Neuronal stem cell (in vitro differentiated cells): ENCODE measurements around the gene RPRD1A.

Experiments
- DNase-seq: peaks from one replicate; pipeline ENCODE4 v3.0.0-alpha.2; 2013; ENCODE audit warnings: low spot score
- H2AFZ ChIP-seq: one replicate; pipeline ENCODE4 v1.6.1; 2013; ENCODE audit warnings: mild to moderate bottlenecking, low read length, inconsistent platforms
- H2AK5ac ChIP-seq: 2 replicates; pipeline ENCODE4 v1.6.1; 2013; ENCODE audit warnings: low read depth, mild to moderate bottlenecking, inconsistent platforms, low read length, moderate library complexity, mixed read lengths
- H2BK120ac ChIP-seq: 2 replicates; pipeline ENCODE4 v1.6.1; 2013; ENCODE audit warnings: low read depth, mild to moderate bottlenecking, inconsistent platforms, low read length, moderate library complexity, mixed read lengths
- H2BK12ac ChIP-seq: one replicate; pipeline ENCODE4 v1.6.1; 2013; ENCODE audit warnings: low read length, inconsistent platforms
- H2BK15ac ChIP-seq: 2 replicates; pipeline ENCODE4 v1.6.1; 2013; ENCODE audit warnings: mild to moderate bottlenecking, low read length, inconsistent platforms, mixed read lengths
- H2BK5ac ChIP-seq: one replicate; pipeline ENCODE4 v1.6.1; 2013; ENCODE audit warnings: inconsistent platforms, mild to moderate bottlenecking, low read length, moderate library complexity
- H3K14ac ChIP-seq: one replicate; pipeline ENCODE4 v1.6.1; 2013; ENCODE audit warnings: low read length, inconsistent platforms
- H3K18ac ChIP-seq: 2 replicates; pipeline ENCODE4 v1.6.1; 2013; ENCODE audit warnings: low read length, inconsistent platforms
- H3K23ac ChIP-seq: 2 replicates; pipeline ENCODE4 v1.6.1; 2013; ENCODE audit warnings: low read depth, mild to moderate bottlenecking, mixed read lengths, low read length, inconsistent platforms; ENCODE audit not compliant: poor library complexity
- H3K27ac ChIP-seq: replicated peaks from 3 replicates; pipeline ENCODE4 v1.5.1; 2013; ENCODE audit warnings: low read length, inconsistent platforms
- H3K27me3 ChIP-seq, 3 experiments: 2 replicates each; pipeline ENCODE4 v1.6.1; 2013; ENCODE audit warnings: low read length in 3 of 3, mild to moderate bottlenecking in 2 of 3, inconsistent platforms in 1 of 3, low read depth in 1 of 3, mixed read lengths in 1 of 3, moderate library complexity in 1 of 3; ENCODE audit not compliant: control insufficient read depth in 3 of 3, insufficient read depth in 3 of 3
- H3K36me3 ChIP-seq, 2 donors: replicated peaks in 1 of 2; 2 replicates each; pipeline ENCODE4 v1.6.1; 2013; ENCODE audit warnings: low read length in 2 of 2; ENCODE audit not compliant: control insufficient read depth in 2 of 2, insufficient read depth in 2 of 2
- H3K4ac ChIP-seq: 2 replicates; pipeline ENCODE4 v1.6.1; 2013; ENCODE audit warnings: inconsistent platforms, mild to moderate bottlenecking, low read length, moderate library complexity
- H3K4me1 ChIP-seq, 2 donors: 1 replicate in 1 of 2; 2 replicates in 1 of 2; pipeline ENCODE4 v1.6.1; 2013; ENCODE audit warnings: low read length in 2 of 2, low read depth in 1 of 2; ENCODE audit not compliant: control insufficient read depth in 2 of 2, insufficient read depth in 1 of 2
- H3K4me2 ChIP-seq: one replicate; pipeline ENCODE4 v1.6.1; 2013; ENCODE audit warnings: mild to moderate bottlenecking, low read length, inconsistent platforms; ENCODE audit not compliant: insufficient read depth, poor library complexity, severe bottlenecking
- H3K4me3 ChIP-seq, 2 donors: 2 replicates each; pipeline ENCODE4 v1.5.1; 2013; ENCODE audit warnings: low read length in 2 of 2, mild to moderate bottlenecking in 2 of 2, inconsistent platforms in 1 of 2, moderate library complexity in 1 of 2
- H3K79me1 ChIP-seq: one replicate; pipeline ENCODE4 v1.6.1; 2013; ENCODE audit warnings: low read depth, mild to moderate bottlenecking, inconsistent platforms, low read length, moderate library complexity
- H3K9ac ChIP-seq: one replicate; pipeline ENCODE4 v1.6.1; 2013; ENCODE audit warnings: mild to moderate bottlenecking, low read depth, low read length, inconsistent platforms; ENCODE audit not compliant: poor library complexity
- H3K9me3 ChIP-seq, 2 donors: replicated peaks in 1 of 2; 2 replicates each; pipeline versions ENCODE3 to v1.6.1; 2013; ENCODE audit warnings: low read length in 2 of 2, mild to moderate bottlenecking in 2 of 2, inconsistent platforms in 1 of 2, low read depth in 1 of 2, mixed read lengths in 1 of 2, moderate library complexity in 1 of 2; ENCODE audit not compliant: control insufficient read depth in 2 of 2, insufficient read depth in 1 of 2
- H4K8ac ChIP-seq: one replicate; pipeline ENCODE4 v1.6.1; 2013; ENCODE audit warnings: low read depth, mild to moderate bottlenecking, inconsistent platforms, low read length, moderate library complexity
- H4K91ac ChIP-seq: one replicate; pipeline ENCODE4 v1.6.1; 2013; ENCODE audit warnings: low read length, low read depth, mild to moderate bottlenecking, inconsistent platforms; ENCODE audit not compliant: poor library complexity
- WGBS, 2 donors: extraction: QIAGEN DNeasy Blood & Tissue Kit; methylation state at CpG; one replicate each; pipeline ENCODE4 v1.1.7; 2013; ENCODE audit warnings: missing lambda C conversion rate in 2 of 2, mixed read lengths in 1 of 2; ENCODE audit not compliant: insufficient read length in 2 of 2, insufficient replicate concordance in 1 of 2; ENCODE audit errors: extremely low coverage in 2 of 2; 5-methylcytosine and 5-hydroxymethylcytosine counted together

Gene RPRD1A

DNA sequence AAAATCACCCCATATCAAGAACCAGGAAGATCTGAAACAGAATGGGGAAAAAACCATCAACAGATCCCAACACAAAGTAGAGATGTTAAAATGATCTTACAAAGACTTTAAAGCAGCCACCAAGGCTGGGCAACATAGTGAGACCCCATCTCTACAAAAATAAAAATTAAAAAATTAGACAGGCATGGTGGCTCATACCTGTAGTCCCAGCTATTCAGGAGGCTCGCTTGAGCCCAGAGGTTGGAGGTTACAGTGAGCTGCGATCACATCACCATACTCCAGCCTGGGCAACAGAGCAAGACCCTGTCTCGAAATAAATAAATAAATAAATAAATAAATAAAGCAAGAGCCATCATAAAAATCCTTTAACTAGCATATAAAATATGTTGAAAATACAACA, 20.5 kb downstream of the RPRD1A start:
- no CpG with 5 or more reads among the region's 3 CpGs for WGBS, 2 donors
- Histone ChIP-seq H3K4me1 (no peaks in the 10 kb centered on the region), H2BK12ac (no peak overlapping the region), H4K91ac (no peak overlapping the region), H3K27me3 (no peaks in the 10 kb centered on the region), H4K8ac (no peak overlapping the region), H3K4ac (no peak overlapping the region), H3K23ac (no peak overlapping the region), H3K4me2 (no peak overlapping the region), H2BK5ac (no peak overlapping the region), H2AK5ac (no peak overlapping the region), H3K4me3 (no peak overlapping the region), H3K79me1 (peaks cover 5% of the 10 kb centered on the region), H3K9ac (no peak overlapping the region), H3K9me3 (peaks cover 1 to 34% of the 10 kb centered on the region in 2 donors), H3K14ac (no peak overlapping the region), H3K18ac (no peak overlapping the region), H2BK120ac (no peak overlapping the region), H3K27ac (no peak overlapping the region), H2BK15ac (no peak overlapping the region), H2AFZ (no peak overlapping the region), H3K36me3 (no peaks in the 10 kb centered on the region)
- DNase-seq, result no peak

GRCh38 chr18:36045241-36045991, 21.9 kb downstream of the RPRD1A start:
- H2AK5ac ChIP-seq, result no peak overlapping the region
- H3K79me1 ChIP-seq, result peaks cover 5% of the 10 kb centered on the region
- no peak overlapping the region for H3K27ac ChIP-seq
- no peaks in the 10 kb centered on the region for H3K27me3 ChIP-seq
- no peak overlapping the region for H3K4ac ChIP-seq
- no peak overlapping the region for H3K4me2 ChIP-seq
- H3K18ac ChIP-seq, result no peak overlapping the region
- H2BK5ac ChIP-seq, result no peak overlapping the region
- no peak overlapping the region for H3K9ac ChIP-seq
- no peak overlapping the region for H3K4me3 ChIP-seq
- H2BK12ac ChIP-seq, result no peak overlapping the region
- no peak overlapping the region for H2AFZ ChIP-seq
- H3K4me1 ChIP-seq, result no peaks in the 10 kb centered on the region
- no peak overlapping the region for H3K23ac ChIP-seq
- no peak overlapping the region for H2BK15ac ChIP-seq
- peaks cover 0 to 2% of the 10 kb centered on the region in 2 donors for H3K36me3 ChIP-seq
- H2BK120ac ChIP-seq, result no peak overlapping the region
- DNase-seq, result no peak
- no peak overlapping the region for H4K8ac ChIP-seq
- no CpG with 5 or more reads among the region's 3 CpGs for WGBS, 2 donors
- peaks cover 1 to 24% of the 10 kb centered on the region in 2 donors for H3K9me3 ChIP-seq
- no peak overlapping the region for H4K91ac ChIP-seq
- no peak overlapping the region for H3K14ac ChIP-seq

GRCh38 chr18:36043153-36043552, 24.2 kb downstream of the RPRD1A start:
- no peak overlapping the region for H3K27ac ChIP-seq
- peaks cover 0 to 3% (median 0%) of the 10 kb centered on the region in 3 experiments for H3K27me3 ChIP-seq
- no peak overlapping the region for H2BK120ac ChIP-seq
- H2BK5ac ChIP-seq, result no peak overlapping the region
- H3K4me1 ChIP-seq, result no peaks in the 10 kb centered on the region
- H3K9ac ChIP-seq, result no peak overlapping the region
- H3K4me3 ChIP-seq, result no peak overlapping the region
- peaks cover 5 to 10% of the 10 kb centered on the region in 2 donors for H3K36me3 ChIP-seq
- no peak for DNase-seq
- peaks cover 4% of the 10 kb centered on the region for H3K79me1 ChIP-seq
- H3K14ac ChIP-seq, result no peak overlapping the region
- no CpG with 5 or more reads among the region's 1 CpG for WGBS, 2 donors
- no peak overlapping the region for H2AFZ ChIP-seq
- no peak overlapping the region for H2BK15ac ChIP-seq
- H3K23ac ChIP-seq, result no peak overlapping the region
- H4K91ac ChIP-seq, result no peak overlapping the region
- no peak overlapping the region for H2AK5ac ChIP-seq
- H3K4me2 ChIP-seq, result no peak overlapping the region
- H3K9me3 ChIP-seq, result peaks cover 6 to 29% of the 10 kb centered on the region in 2 donors
- no peak overlapping the region for H3K18ac ChIP-seq
- no peak overlapping the region for H2BK12ac ChIP-seq
- no peak overlapping the region for H3K4ac ChIP-seq
- no peak overlapping the region for H4K8ac ChIP-seq

DNA sequence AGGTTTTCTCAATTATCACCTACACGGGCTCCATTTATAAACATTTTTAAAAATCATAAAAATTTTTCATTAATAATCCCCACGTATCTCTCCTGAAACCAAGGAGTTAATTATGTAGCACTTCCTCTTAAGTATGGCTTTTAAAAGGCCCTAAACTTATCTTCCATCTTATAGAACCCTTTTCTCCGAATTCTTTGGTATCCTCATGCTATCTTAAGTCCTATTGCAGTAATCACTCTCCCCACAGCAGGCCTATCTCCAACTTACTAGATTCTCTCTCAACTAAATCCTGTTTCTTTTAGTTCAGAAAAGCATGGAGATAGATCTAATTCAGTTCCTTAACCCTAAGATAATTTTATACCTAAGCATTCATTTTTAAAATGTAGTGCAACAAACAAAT, 26.2 kb downstream of the RPRD1A start:
- no peak overlapping the region for H3K4ac ChIP-seq
- WGBS, 2 donors, result 100% methylated on average over 2 of the region's 3 CpGs; no CpG with 5 or more reads in 1 of the 2 donors
- no peak overlapping the region for H2BK5ac ChIP-seq
- H3K18ac ChIP-seq, result no peak overlapping the region
- H3K27me3 ChIP-seq, result peaks cover 0 to 3% (median 0%) of the 10 kb centered on the region in 3 experiments
- no peak overlapping the region for H4K8ac ChIP-seq
- H3K4me1 ChIP-seq, result no peaks in the 10 kb centered on the region
- H2AFZ ChIP-seq, result no peak overlapping the region
- H3K36me3 ChIP-seq, result peaks cover 5 to 14% of the 10 kb centered on the region in 2 donors
- no peak overlapping the region for H3K14ac ChIP-seq
- no peak overlapping the region for H2BK120ac ChIP-seq
- peaks cover 8 to 23% of the 10 kb centered on the region in 2 donors for H3K9me3 ChIP-seq
- H3K4me3 ChIP-seq, result no peak overlapping the region
- no peak overlapping the region for H2AK5ac ChIP-seq
- no peak overlapping the region for H2BK15ac ChIP-seq
- no peak overlapping the region for H3K9ac ChIP-seq
- H3K23ac ChIP-seq, result no peak overlapping the region
- H3K4me2 ChIP-seq, result no peak overlapping the region
- H3K79me1 ChIP-seq, result no peaks in the 10 kb centered on the region
- H2BK12ac ChIP-seq, result no peak overlapping the region
- no peak for DNase-seq
- H3K27ac ChIP-seq, result no peak overlapping the region
- no peak overlapping the region for H4K91ac ChIP-seq
